IPS-NIHi7 (cell line): ENCODE results near the gene GALNT1.

Source experiments
- DNase-seq: peaks from one replicate; pipeline ENCODE4 v3.0.0; 2012; ENCODE audit warnings: mixed read lengths; ENCODE audit errors: extremely low spot score

The GALNT1 gene

GRCh38 chr18:35582899-35583558 is 1.5 kb downstream of the GALNT1 start:
- no peak for DNase-seq

DNA sequence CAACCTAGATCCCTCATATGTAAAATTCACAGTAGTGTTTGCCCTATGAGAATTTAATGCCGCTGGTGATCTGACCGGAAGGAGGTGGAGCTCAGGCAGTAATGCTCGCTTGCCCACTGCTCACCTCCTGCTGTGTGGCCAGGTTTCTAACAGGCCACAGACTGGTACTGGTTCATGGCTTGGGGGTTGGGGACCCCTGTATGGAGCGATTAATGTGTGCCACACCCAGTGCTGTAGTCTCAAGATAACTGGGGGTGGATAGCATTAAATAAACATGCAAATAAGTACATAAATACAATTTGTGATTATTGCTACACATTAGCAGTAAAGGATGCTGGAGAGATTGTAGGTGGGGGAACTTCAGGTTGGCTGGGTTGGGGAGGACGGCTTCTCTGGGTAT is 3.2 kb downstream of the GALNT1 start:
- DNase-seq, result no peak

GRCh38 chr18:35585608-35586007 is 4.1 kb downstream of the GALNT1 start:
- no peak for DNase-seq

GRCh38 chr18:35588122-35588521 is 6.6 kb downstream of the GALNT1 start:
- no peak for DNase-seq

DNA sequence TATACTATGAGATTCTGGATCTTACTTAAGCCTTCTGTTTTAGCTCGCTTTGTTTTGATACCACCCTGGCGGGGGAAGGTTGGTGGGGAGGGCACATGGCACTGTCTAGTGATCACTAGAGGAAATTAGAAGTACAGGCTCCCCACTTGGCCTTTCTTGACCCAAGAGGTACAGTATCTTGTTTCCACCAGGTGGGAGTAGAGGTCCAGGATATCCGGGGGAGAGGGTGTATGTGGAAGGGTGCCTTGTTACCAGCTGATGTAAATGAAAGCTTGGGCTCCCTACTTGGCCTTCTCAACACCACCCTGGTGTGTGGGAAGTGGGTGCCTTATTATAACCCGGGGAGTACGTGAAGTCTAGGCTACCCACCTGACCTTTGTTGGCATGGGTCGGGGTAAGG is 7.5 kb downstream of the GALNT1 start:
- DNase-seq, result peak; percentile 67

DNA sequence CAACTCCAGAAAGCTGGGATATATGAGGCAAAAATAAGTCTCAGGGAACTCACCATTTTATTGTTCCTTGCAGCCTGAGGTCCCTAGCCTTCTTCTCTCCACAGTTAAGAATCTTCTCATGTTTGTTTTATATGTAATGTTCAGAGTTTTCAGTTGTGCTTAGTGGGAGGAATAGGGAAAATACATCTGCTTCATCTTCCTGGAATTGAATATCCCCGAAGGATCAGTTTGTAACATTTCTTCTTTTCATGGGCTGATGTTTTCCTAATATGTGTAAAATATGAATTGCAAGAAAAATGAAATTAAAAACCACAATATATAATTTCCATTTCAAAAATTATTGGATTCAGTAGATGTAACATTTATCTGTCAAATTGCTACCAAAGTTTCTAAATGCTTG is 8.0 kb downstream of the GALNT1 start:
- DNase-seq, result no peak

DNA sequence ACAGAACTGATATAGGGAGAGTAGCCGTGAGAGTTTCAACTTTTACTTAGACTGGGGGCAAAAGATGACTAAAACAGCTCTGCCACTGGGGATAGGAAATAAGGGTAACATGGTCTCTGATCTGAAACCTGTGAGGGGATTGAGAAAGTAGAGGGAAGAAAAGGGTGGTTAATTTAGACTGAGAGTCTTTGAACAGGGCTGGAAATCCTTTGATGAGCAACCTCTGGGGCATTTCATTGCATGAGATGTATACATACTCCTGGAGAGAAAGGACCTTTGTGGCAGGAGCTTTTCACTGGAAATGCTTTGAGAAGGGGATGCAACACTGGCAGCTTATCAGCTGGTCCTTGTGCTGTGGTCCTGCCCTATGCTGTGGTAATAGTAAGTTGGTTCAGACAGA is 9.4 kb downstream of the GALNT1 start:
- no peak for DNase-seq

GRCh38 chr18:35592298-35592697 is 10.8 kb downstream of the GALNT1 start:
- DNase-seq, result no peak

DNA sequence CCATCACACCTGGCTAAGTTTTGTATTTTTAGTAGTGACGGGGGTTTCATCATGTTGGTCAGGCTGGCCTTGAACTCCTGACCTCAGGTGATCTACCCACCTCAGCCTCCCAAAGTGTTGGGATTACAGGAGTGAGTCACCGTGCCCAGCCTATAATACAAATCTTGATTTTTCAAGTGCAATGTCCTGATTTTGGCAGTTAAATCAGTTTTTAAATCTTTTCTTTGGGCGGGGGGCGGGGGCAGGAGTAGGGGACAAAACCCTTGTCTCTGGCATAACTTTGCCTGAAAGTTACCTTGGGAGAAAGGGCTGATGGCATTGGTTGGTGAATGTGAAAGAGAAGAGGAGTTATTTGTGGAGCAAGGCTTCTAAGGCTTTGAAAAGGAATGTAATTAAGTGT is 12.3 kb downstream of the GALNT1 start:
- DNase-seq, result no peak

DNA sequence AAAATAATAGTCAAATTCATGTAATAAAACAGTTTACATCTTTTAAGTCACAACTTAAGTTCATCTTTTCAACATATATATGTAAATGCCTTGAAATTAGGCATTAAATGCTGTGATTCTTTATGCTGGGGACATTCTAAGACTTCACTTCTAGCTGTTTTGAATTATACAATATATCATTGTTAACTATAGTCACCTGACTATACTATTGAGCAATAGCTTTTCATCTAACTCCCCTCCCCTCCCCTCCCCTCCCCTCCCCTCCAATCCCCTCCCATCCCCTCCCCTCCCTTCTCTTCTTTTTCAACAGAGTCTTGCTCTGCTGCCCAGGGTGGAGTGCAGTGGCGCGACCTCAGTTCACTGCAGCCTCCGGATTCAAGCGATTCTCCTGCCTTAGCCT is 16.2 kb downstream of the GALNT1 start:
- no peak for DNase-seq

DNA sequence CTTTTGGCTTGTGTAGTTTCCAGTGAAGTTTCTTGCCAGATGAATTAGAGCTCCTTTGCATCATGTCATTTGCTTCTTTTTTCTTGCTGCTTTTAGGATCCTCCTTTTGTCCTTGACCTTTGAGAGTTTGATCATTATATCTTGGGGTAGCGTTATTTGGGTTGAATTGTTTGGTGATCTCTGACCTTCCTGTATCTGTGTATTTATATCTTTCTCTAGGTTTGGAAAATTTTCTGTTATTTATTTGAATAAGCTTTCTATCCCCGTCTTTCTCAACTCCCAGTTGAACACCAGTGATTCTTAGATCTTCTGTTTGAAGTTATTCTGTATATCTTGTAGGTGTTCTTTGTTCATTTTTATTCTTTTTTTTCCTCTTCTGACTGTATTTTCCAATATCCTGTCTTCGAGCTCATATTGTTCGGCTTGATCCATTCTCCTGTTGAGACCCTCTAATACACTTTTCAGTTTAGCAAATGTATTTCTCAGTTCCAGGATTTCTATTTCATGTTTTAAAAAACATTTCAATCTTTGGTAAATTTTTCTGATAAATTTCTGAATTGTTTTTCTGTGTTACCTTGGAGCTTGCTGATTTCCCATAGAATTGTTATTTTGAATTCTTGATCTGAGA is 20.8 kb downstream of the GALNT1 start:
- DNase-seq, result no peak

DNA sequence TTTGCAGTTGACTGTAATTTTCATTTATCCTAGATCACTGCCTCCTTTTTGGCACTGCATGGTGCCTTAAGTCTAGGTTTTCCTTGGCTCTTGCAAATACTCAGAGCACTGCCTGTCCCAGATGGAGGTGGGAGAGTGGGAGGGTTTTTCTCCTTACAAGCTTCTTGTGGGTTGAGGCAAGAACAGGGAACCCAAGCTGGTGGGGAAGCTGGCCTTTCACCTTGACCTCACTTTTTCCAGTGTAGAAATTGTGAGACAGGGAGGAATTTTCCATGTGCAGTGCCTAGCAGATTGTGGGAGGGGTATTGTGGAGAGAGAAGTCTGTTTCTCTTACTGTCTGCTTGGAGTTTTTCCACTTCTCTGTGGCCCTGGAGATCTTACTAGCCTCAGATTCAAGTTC is 21.5 kb downstream of the GALNT1 start:
- no peak for DNase-seq

DNA sequence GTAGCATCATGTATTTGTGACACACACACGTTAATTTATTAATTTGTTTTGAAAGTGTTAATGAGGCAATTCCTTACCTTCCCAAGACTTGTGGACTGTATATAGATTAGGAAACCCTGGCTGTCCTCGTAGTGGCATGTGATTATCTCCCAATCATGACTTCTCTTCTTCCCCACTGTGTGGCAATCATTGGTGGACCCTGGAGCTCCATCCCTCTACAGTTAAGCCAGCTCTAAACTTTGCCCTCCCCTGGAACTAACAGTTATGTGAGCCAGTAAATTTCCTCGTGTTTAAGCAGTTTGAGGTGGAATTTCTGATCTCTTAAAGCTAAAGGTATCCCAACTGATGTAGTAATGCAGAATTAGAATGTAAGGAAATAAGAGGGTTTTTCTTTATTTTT is 22.0 kb downstream of the GALNT1 start:
- DNase-seq, result no peak

- no peak for DNase-seq
These were observed 22.8 kb downstream of the GALNT1 start for GRCh38 chr18:35604369-35604768.

GRCh38 chr18:35605686-35606417 is 24.3 kb downstream of the GALNT1 start:
- DNase-seq, result no peak

DNA sequence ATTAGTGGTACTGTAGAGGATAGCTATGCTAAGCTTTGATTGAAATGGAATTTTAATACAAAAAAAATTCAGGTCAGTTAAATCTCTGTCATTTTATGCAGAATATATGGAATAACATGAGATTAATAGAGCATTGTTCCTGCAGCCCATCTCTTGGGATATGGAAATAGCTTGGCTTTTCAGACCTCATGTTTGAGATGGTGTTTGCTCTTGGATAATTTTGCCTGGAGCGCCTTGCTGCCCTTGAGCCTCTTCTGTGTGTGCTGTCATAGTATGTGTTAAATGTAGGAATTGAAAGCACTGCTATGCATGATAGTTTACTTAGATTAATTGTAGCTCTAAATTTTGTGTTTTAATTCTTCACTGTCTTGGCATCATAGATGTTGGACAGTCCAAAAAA is 27.7 kb downstream of the GALNT1 start:
- no peak for DNase-seq

- peak; percentile 40 for DNase-seq
These were observed 28.5 kb downstream of the GALNT1 start for GRCh38 chr18:35610089-35610488.

GRCh38 chr18:35610724-35611123 is 29.2 kb downstream of the GALNT1 start:
- DNase-seq, result no peak

DNA sequence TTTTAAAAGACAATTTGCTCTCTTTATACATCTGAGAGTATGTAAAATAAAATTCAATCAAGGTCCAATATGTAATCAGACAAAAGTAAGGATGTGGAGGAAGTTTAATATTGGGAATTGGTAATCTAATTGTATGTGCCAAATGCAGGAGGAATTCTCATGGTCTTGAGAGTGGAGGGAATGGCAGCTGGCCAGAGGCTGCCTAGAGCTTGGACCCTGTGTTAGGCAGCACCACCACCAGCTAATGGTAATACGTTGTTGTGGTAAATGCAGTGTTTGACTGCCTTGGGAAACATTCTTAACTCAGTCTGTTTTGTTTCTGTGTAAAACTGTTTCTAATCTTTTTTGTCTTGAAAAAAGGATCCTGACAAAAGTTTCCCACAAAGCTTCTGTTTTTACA is 30.0 kb downstream of the GALNT1 start:
- no peak for DNase-seq

- no peak for DNase-seq
These were observed 34.5 kb downstream of the GALNT1 start for GRCh38 chr18:35616074-35616473.

DNA sequence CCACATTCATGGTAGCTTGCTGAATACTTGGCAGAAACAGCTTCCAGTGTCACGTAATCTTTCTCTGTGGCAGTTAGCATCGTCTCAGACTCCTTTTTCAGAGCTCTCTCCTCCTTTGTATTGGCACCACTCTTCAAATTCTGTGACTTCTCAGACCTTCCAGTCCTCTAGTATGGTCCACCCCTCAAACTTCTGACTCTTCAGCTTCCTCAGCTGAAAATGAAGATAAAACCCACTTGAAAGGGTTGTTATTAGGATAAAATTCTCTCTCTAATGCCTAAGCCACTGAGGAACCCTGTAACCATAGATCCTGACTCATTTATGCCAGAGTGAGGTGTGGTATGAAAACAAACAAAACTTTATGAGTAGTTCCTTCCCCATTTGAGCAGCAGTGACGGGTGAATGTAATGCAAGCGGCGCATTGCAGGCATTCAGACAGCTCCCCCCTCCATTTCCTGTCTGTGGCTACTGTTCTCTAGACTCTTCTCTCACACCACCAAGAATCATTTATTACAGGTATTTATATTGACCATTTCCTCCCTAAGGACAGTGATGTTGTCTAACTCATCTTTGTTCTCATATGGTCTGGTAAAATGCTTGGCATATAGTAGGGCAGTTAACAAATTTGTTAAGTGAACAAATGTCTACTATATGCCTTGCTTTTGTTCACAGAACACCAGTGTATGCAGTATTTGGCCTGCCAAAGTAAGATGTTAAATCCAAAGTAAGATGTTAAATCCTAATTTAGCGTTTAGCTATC is 35.3 kb downstream of the GALNT1 start:
- DNase-seq, result peak; percentile 32

- no peak for DNase-seq
These were observed 36.3 kb downstream of the GALNT1 start for GRCh38 chr18:35617865-35618264.
